ENCODE results near the gene KDELR3. TPM values are rescaled to one million over a fixed set of nuclear protein-coding genes. Genes with fewer than 3 reads are reported as not detected.

The KDELR3 gene
- total and polyA plus RNA-seq, 2 experiments from 2014 or later: 5.6 to 5.7 TPM

DNA sequence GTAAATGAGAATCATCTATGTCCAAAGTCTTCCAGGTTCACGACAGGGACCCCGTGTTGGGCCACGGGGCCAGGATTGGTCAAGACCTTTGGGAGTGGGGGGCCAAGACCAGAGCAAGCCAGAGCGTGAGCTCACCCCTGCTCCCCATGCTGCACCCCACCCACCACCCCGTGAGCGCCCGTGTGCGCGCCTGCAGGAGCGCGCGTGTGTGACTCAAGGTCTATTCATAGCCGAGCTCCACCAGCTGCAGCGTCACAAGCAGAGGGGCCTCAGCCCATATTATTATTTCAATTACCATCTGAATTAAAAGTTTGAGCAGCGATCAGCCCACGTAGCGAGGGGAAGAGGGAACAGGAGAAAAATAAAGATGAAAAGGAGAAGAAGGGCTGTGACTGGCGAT, 18.1 kb upstream of the KDELR3 start:
- no peak overlapping the region for H3K4me3 Mint-ChIP-seq
- no peaks in the 10 kb centered on the region for H3K9me3 Mint-ChIP-seq
- ATAC-seq: no peak
- H3K36me3 ChIP-seq (ENCODE audit: insufficient read depth): no peaks in the 10 kb centered on the region
- H3K4me1 Mint-ChIP-seq: peaks cover 30% of the 10 kb centered on the region
- no peak overlapping the region for H3K27ac ChIP-seq (ENCODE audit: low read depth)
- H3K27me3 ChIP-seq (ENCODE audit: insufficient read depth): peaks cover 29% of the 10 kb centered on the region
- H3K4me2 ChIP-seq: no peak overlapping the region
- H3K4me3 ChIP-seq: no peak overlapping the region
- no peak overlapping the region for H3K27ac Mint-ChIP-seq
- no peaks in the 10 kb centered on the region; the same call in 1 of the 2 replicates for H4K20me1 ChIP-seq (replicated peaks; ENCODE audit: insufficient read depth)
- H3K79me2 ChIP-seq (replicated peaks; ENCODE audit: insufficient read depth): no peaks in the 10 kb centered on the region
- H3K36me3 Mint-ChIP-seq (ENCODE audit: low read depth): no peaks in the 10 kb centered on the region
- H3F3A ChIP-seq (replicated peaks; ENCODE audit: low read depth): peaks cover 6% of the 10 kb centered on the region; the same call in 1 of the 2 replicates
- peaks cover 8% of the 10 kb centered on the region; the same call in 1 of the 2 replicates for H3K4me1 ChIP-seq (ENCODE audit: insufficient read depth)
- H3K9me2 ChIP-seq (ENCODE audit: insufficient read depth): no peaks in the 10 kb centered on the region
- peaks cover 40% of the 10 kb centered on the region for H3K27me3 Mint-ChIP-seq (ENCODE audit: insufficient read depth, low read depth, poor library complexity)
- no peak overlapping the region for H2AFZ ChIP-seq
- no peak for DNase-seq (ENCODE audit: low spot score)
- TF ChIP-seq POLR2AphosphoS5 (IDR thresholded peaks at IDR 0.05; ENCODE audit: low read depth) (no peak), NANOG (IDR thresholded peaks at IDR 0.05; ENCODE audit: borderline replicate concordance) (no peak)

DNA sequence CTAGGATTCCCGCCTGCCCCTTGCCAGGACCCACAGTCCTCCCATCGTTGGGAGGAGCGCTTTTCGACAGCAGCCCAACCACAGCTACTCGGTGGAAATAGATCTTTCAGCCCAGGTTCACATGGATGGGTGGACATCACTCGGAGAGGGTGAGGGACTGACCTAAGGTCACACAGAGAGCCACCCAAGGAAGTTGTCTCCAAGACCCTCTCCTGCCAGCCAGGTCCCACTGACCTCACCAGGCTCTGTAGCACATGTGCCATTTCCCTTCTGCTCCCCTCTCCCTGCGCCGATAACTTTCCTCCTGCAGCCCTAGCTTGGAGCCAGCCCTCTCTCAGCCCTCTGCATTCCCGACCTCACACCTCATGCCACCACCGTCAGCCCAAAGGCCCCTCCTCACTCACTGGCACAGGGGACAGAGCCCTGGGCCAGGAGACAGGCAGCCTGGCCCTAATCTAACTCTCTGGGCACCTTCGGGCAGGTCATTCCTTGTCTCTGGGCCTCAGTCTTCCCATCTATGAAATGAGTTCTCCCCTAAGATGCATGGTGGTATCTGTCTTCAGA, 17.6 kb upstream of the KDELR3 start:
- H3F3A ChIP-seq (replicated peaks; ENCODE audit: low read depth): peaks cover 6% of the 10 kb centered on the region; the same call in 1 of the 2 replicates
- Mint-ChIP-seq H3K27me3 (ENCODE audit: insufficient read depth, low read depth, poor library complexity) (peaks cover 40% of the 10 kb centered on the region), H3K4me1 (peaks cover 30% of the 10 kb centered on the region), H3K4me3 (no peak overlapping the region), H3K27ac (peak overlapping the region; percentile 29; the same call in 1 of the 2 replicates), H3K36me3 (ENCODE audit: low read depth) (no peaks in the 10 kb centered on the region), H3K9me3 (no peaks in the 10 kb centered on the region)
- ATAC-seq: peak; percentile 9; the same call in 2 of the 3 replicates
- no peak overlapping the region for H3K4me3 ChIP-seq
- no peak for DNase-seq (ENCODE audit: low spot score)
- no peaks in the 10 kb centered on the region for H3K9me2 ChIP-seq (ENCODE audit: insufficient read depth)
- no peak overlapping the region for H2AFZ ChIP-seq
- no peaks in the 10 kb centered on the region for H3K36me3 ChIP-seq (ENCODE audit: insufficient read depth)
- no peak overlapping the region for H3K27ac ChIP-seq (ENCODE audit: low read depth)
- H4K20me1 ChIP-seq (replicated peaks; ENCODE audit: insufficient read depth): no peaks in the 10 kb centered on the region; the same call in 1 of the 2 replicates
- H3K27me3 ChIP-seq (ENCODE audit: insufficient read depth): peaks cover 30% of the 10 kb centered on the region
- no peak overlapping the region for H3K4me2 ChIP-seq
- peaks cover 8% of the 10 kb centered on the region; the same call in 1 of the 2 replicates for H3K4me1 ChIP-seq (ENCODE audit: insufficient read depth)
- no peaks in the 10 kb centered on the region for H3K79me2 ChIP-seq (replicated peaks; ENCODE audit: insufficient read depth)
- TF ChIP-seq ZNF114 (CRISPR knock-in tag; IDR thresholded peaks at IDR 0.05): no peak
- TF ChIP-seq, protein P1, sequence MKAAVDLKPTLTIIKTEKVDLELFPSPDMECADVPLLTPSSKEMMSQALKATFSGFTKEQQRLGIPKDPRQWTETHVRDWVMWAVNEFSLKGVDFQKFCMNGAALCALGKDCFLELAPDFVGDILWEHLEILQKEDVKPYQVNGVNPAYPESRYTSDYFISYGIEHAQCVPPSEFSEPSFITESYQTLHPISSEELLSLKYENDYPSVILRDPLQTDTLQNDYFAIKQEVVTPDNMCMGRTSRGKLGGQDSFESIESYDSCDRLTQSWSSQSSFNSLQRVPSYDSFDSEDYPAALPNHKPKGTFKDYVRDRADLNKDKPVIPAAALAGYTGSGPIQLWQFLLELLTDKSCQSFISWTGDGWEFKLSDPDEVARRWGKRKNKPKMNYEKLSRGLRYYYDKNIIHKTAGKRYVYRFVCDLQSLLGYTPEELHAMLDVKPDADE (IDR thresholded peaks at IDR 0.05): no peak
- TF ChIP-seq ZNF462 (CRISPR knock-in tag; IDR thresholded peaks at IDR 0.05): no peak
- TF ChIP-seq CTCF (conservative IDR thresholded peaks at IDR 0.05; ENCODE audit: low read depth in 2 of 2): no peak
- TF ChIP-seq STAT1 (IDR thresholded peaks at IDR 0.05; ENCODE audit: unreplicated experiment): no peak
- TF ChIP-seq, protein P2, sequence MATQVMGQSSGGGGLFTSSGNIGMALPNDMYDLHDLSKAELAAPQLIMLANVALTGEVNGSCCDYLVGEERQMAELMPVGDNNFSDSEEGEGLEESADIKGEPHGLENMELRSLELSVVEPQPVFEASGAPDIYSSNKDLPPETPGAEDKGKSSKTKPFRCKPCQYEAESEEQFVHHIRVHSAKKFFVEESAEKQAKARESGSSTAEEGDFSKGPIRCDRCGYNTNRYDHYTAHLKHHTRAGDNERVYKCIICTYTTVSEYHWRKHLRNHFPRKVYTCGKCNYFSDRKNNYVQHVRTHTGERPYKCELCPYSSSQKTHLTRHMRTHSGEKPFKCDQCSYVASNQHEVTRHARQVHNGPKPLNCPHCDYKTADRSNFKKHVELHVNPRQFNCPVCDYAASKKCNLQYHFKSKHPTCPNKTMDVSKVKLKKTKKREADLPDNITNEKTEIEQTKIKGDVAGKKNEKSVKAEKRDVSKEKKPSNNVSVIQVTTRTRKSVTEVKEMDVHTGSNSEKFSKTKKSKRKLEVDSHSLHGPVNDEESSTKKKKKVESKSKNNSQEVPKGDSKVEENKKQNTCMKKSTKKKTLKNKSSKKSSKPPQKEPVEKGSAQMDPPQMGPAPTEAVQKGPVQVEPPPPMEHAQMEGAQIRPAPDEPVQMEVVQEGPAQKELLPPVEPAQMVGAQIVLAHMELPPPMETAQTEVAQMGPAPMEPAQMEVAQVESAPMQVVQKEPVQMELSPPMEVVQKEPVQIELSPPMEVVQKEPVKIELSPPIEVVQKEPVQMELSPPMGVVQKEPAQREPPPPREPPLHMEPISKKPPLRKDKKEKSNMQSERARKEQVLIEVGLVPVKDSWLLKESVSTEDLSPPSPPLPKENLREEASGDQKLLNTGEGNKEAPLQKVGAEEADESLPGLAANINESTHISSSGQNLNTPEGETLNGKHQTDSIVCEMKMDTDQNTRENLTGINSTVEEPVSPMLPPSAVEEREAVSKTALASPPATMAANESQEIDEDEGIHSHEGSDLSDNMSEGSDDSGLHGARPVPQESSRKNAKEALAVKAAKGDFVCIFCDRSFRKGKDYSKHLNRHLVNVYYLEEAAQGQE (IDR thresholded peaks at IDR 0.05; ENCODE audit: unreplicated experiment): no peak
- TF ChIP-seq CREB1 (CRISPR knock-in tag; IDR thresholded peaks at IDR 0.05; ENCODE audit: low read depth): no peak
